HG03060 (cell line): ENCODE measurements around the gene MTURN.
A peak's percentile ranks its signal among the peaks of the same experiment; 100 is the strongest.
"Not testable (repeated sequence)": the region's sequence is repeated elsewhere in the genome, so short reads cannot be mapped to it uniquely, and the experiment has no call there.

Experiments
- ATAC-seq: cut with Tn5 transposase; IDR thresholded peaks from one replicate; pipeline ENCODE4 v1.9.1; 2021; ENCODE audit warnings: low read depth, moderate number of reproducible peaks; ENCODE audit not compliant: unreplicated experiment

The MTURN gene

GRCh38 chr7:30176463-30177109, 41.8 kb downstream of the MTURN start:
- ATAC-seq: no peak

- ATAC-seq: no peak
These were observed 42.4 kb downstream of the MTURN start for GRCh38 chr7:30177186-30177585.

- ATAC-seq: no peak
These were observed 43.2 kb downstream of the MTURN start for GRCh38 chr7:30177965-30178364.

GRCh38 chr7:30178748-30179436, 44.1 kb downstream of the MTURN start:
- peak; percentile 77 for ATAC-seq

GRCh38 chr7:30180718-30181117, 45.9 kb downstream of the MTURN start:
- ATAC-seq: no peak

- no peak for ATAC-seq
These were observed 46.4 kb downstream of the MTURN start for GRCh38 chr7:30181211-30181610.

- no peak for ATAC-seq
These were observed 47.1 kb downstream of the MTURN start for GRCh38 chr7:30181736-30182522.

GRCh38 chr7:30182814-30183213, 48.0 kb downstream of the MTURN start:
- ATAC-seq: no peak

- no peak for ATAC-seq
These were observed 49.1 kb downstream of the MTURN start for GRCh38 chr7:30183749-30184369.

GRCh38 chr7:30184791-30185487, 50.2 kb downstream of the MTURN start:
- no peak for ATAC-seq

GRCh38 chr7:30185496-30185895, 50.7 kb downstream of the MTURN start:
- no peak for ATAC-seq

- ATAC-seq: no peak
These were observed 51.9 kb downstream of the MTURN start for GRCh38 chr7:30186725-30187124.

GRCh38 chr7:30187513-30187912, 52.7 kb downstream of the MTURN start:
- no peak for ATAC-seq

GRCh38 chr7:30188381-30188780, 53.6 kb downstream of the MTURN start:
- not testable (repeated sequence) for ATAC-seq

- no peak for ATAC-seq
These were observed 54.0 kb downstream of the MTURN start for GRCh38 chr7:30188811-30189210.

- no peak for ATAC-seq
These were observed 57.0 kb downstream of the MTURN start for GRCh38 chr7:30191809-30192208.

GRCh38 chr7:30193336-30193943, 58.7 kb downstream of the MTURN start:
- ATAC-seq: no peak

GRCh38 chr7:30196408-30196807, 61.6 kb downstream of the MTURN start:
- no peak for ATAC-seq

- no peak for ATAC-seq
These were observed 62.7 kb downstream of the MTURN start for GRCh38 chr7:30197438-30197837.

GRCh38 chr7:30199271-30199670, 64.5 kb downstream of the MTURN start:
- ATAC-seq: no peak
